Upper lobe of left lung (tissue), 4 donors: Measurements from ENCODE around the gene PDZD2.

Experiments
- EP300 ChIP-seq, 4 donors: sonication (generic); formaldehyde crosslinking; IDR thresholded peaks; one replicate each; pipeline ENCODE4 v1.5.1; 2017; ENCODE audit warnings: antibody characterized with exemption in 4 of 4, control low read depth in 2 of 4
- POLR2A ChIP-seq, 4 donors: fragments of 450-650 bp; IDR thresholded peaks; one replicate each; pipeline ENCODE4 v1.5.1; 2016 to 2017; ENCODE audit warnings: antibody characterized with exemption in 4 of 4, mild to moderate bottlenecking in 2 of 4
- POLR2AphosphoS5 ChIP-seq, 2 donors: sonication (generic); formaldehyde crosslinking; IDR thresholded peaks; one replicate each; pipeline ENCODE4 v1.5.1; 2017; ENCODE audit warnings: antibody characterized with exemption in 2 of 2
- TF ChIP-seq, protein P1 (sequence below), 6 experiments: fragments of 450-650 bp in 4 of 6; fragments of 200-600 bp in 2 of 6; sonication (generic) in 2 of 6; IDR thresholded peaks; one replicate each; pipeline ENCODE4 v1.5.1; 2016 to 2019; ENCODE audit warnings: antibody characterized with exemption in 6 of 6

DNA sequence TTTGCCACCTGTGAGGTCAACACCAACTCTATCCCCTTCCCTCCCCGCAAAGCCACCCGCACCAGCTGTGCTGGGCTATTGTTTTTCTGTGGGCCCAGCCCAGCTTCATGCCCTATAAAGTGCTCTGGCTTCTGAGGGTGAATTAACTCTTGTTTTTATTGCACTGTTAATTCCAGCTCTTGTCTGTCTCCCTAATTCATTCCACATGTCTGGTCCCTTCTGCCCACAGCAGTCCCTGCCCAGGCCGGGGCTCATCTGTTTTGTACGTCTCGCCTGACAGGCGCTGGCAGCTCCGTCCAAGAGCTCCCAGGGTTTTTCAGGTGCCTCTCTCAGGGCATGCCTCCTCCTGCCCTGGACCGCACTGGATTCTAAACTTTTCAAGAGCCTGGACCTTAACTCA lies 118.9 kb downstream of the PDZD2 start:
- TF ChIP-seq, protein P1, sequence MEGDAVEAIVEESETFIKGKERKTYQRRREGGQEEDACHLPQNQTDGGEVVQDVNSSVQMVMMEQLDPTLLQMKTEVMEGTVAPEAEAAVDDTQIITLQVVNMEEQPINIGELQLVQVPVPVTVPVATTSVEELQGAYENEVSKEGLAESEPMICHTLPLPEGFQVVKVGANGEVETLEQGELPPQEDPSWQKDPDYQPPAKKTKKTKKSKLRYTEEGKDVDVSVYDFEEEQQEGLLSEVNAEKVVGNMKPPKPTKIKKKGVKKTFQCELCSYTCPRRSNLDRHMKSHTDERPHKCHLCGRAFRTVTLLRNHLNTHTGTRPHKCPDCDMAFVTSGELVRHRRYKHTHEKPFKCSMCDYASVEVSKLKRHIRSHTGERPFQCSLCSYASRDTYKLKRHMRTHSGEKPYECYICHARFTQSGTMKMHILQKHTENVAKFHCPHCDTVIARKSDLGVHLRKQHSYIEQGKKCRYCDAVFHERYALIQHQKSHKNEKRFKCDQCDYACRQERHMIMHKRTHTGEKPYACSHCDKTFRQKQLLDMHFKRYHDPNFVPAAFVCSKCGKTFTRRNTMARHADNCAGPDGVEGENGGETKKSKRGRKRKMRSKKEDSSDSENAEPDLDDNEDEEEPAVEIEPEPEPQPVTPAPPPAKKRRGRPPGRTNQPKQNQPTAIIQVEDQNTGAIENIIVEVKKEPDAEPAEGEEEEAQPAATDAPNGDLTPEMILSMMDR (IDR thresholded peaks at IDR 0.05) = no peak
- TF ChIP-seq EP300 (IDR thresholded peaks at IDR 0.05) (no peak), POLR2A (IDR thresholded peaks at IDR 0.05) (no peak), POLR2AphosphoS5 (IDR thresholded peaks at IDR 0.05) (no peak)
